ENCODE data around the gene SCAP.
"Not testable (repeated sequence)": the region's sequence is repeated elsewhere in the genome, so short reads cannot be mapped to it uniquely, and the experiment has no call there.

DNA sequence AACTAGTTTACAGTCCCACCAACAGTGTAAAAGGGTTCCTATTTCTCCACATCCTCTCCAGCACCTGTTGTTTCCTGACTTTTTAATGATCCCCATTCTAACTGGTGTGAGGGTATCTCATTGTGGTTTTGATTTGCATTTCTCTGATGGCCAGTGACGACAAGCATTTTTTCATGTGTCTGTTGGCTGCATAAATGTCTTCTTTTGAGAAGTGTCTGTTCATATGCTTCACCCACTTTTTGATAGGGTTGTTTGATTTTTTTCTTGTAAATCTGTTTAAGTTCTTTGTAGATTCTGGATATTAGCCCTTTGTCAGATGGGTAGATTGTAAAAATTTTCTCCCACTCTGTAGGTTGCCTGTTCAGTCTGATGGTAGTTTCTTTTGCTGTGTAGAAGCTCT, 7.4 kb downstream of the SCAP start:
- not testable (repeated sequence) for TF ChIP-seq EP300, POLR2AphosphoS5 (IDR thresholded peaks at IDR 0.05)
